Panc1 (cell line): ENCODE measurements around the gene MYBPH. TPM values are rescaled to one million over a fixed set of nuclear protein-coding genes. Genes with fewer than 3 reads are reported as not detected.

ENCODE experiments used
- ATAC-seq: fragments of 200-7000 bp; cut with Tn5 transposase; 2 replicates; pipeline ENCODE4 v1.9.1; 2020; ENCODE audit warnings: mild to moderate bottlenecking, moderate library complexity
- BruUV-seq: library from RNA; stranded (reverse); fragments of 400-500 nt; replicated peaks from 2 replicates; lab custom pipeline; 2021; lab: Mats Ljungman, UMichigan
- CTCF ChIA-PET: fragments of 300-600 bp; sonication (Branson Sonifier 250); formaldehyde crosslinking; loops from one replicate; lab custom pipeline; 2022; ENCODE audit warnings: antibody characterized with exemption; lab: Charles Lee
- POLR2A ChIA-PET: fragments of 300-600 bp; sonication (Branson Sonifier 250); formaldehyde crosslinking; loops from one replicate; lab custom pipeline; 2022; ENCODE audit warnings: antibody characterized with exemption; lab: Charles Lee
- DNase-seq: peaks from one replicate; pipeline ENCODE4 v3.0.0-alpha.2; 2010; ENCODE audit warnings: low read depth, low spot score
- H3K27ac ChIP-seq: 2 replicates; pipeline ENCODE4 v1.5.1; 2011; ENCODE audit warnings: mild to moderate bottlenecking, low read length, inconsistent platforms
- H3K27me3 ChIP-seq: fragments of 200-500 bp; sonication (Bioruptor generic); 2 replicates; pipeline ENCODE4 v1.6.0; 2014; ENCODE audit warnings: low read length, inconsistent platforms; ENCODE audit not compliant: control insufficient read depth, insufficient read depth
- H3K36me3 ChIP-seq: fragments of 200-500 bp; sonication (Bioruptor generic); 2 replicates; pipeline ENCODE4 v1.5.1; 2014; ENCODE audit warnings: inconsistent platforms, mild to moderate bottlenecking, low read length, moderate library complexity; ENCODE audit not compliant: control insufficient read depth, insufficient read depth
- H3K4me1 ChIP-seq: 2 replicates; pipeline ENCODE4 v1.5.1; 2011; ENCODE audit warnings: inconsistent platforms, mild to moderate bottlenecking, low read length, moderate library complexity; ENCODE audit not compliant: control insufficient read depth, insufficient read depth
- H3K4me3 ChIP-seq, 2 experiments: 2 replicates each; pipeline ENCODE4 v1.5.1; 2011 to 2012; ENCODE audit warnings: low read depth in 2 of 2, low read length in 2 of 2, mild to moderate bottlenecking in 2 of 2, inconsistent platforms in 1 of 2, moderate library complexity in 1 of 2
- H3K9me3 ChIP-seq: fragments of 200-500 bp; sonication (Bioruptor generic); 2 replicates; pipeline ENCODE4 v1.5.1; 2014; ENCODE audit warnings: low read depth, mild to moderate bottlenecking, inconsistent platforms, low read length, moderate library complexity; ENCODE audit not compliant: control insufficient read depth, insufficient read depth
- POLR2AphosphoS5 ChIP-seq: IDR thresholded peaks from 2 replicates; pipeline ENCODE4 v1.6.1; 2012; ENCODE audit warnings: mild to moderate bottlenecking, low read depth, low read length, moderate library complexity
- SIN3A ChIP-seq: IDR thresholded peaks from 2 replicates; pipeline ENCODE4 v1.6.1; 2012; ENCODE audit warnings: low read depth, mild to moderate bottlenecking, low read length, moderate library complexity, borderline replicate concordance; ENCODE audit not compliant: insufficient read depth
- TCF7L2 ChIP-seq: IDR thresholded peaks from 2 replicates; pipeline ENCODE4 v1.6.1; 2011; ENCODE audit warnings: mild to moderate bottlenecking, low read depth, low read length, inconsistent platforms
- in situ Hi-C: cut with HindIII; loops from 2 replicates; pipeline ENCODE4 v1.10.0; 2016; ENCODE audit warnings: low sequenced_read_pairs, low pct_unique_long_range_greater_than_20kb
- intact Hi-C: fragments of 100-400 bp; cut with micrococcal nuclease; formaldehyde crosslinking; loops from one replicate; pipeline ENCODE4 v1.10.0; 2022; ENCODE audit not compliant: unreplicated experiment
- total RNA-seq: library from RNA; stranded (reverse); gene quantifications from one replicate; pipeline ENCODE4 v1.2.1, GENCODE V29; 2021; ENCODE audit not compliant: unreplicated experiment
- TF ChIP-seq, protein P1 (sequence below), 2 experiments: IDR thresholded peaks; 2 replicates each; pipeline ENCODE4 v1.6.1; 2011 to 2012; ENCODE audit warnings: low read depth in 2 of 2, control low read depth in 1 of 2, low read length in 1 of 2, mild to moderate bottlenecking in 1 of 2, moderate library complexity in 1 of 2; ENCODE audit not compliant: insufficient read depth in 1 of 2
- TF ChIP-seq, protein P2 (sequence below): fragments of 450-650 bp; IDR thresholded peaks from 2 replicates; pipeline ENCODE4 v1.5.1; 2017; ENCODE audit warnings: mild to moderate bottlenecking

Gene MYBPH
- total RNA-seq, 1 experiment from 2014 or later, result not detected

- BruUV-seq, result no TSS peak
- no peaks in the 10 kb centered on the region for H3K9me3 ChIP-seq
- H3K27ac ChIP-seq, result no peak overlapping the region
- POLR2A ChIA-PET, result no interaction called here
- H3K36me3 ChIP-seq, result no peaks in the 10 kb centered on the region
- DNase-seq (no peak), ATAC-seq (no peak)
- no peaks in the 10 kb centered on the region for H3K4me1 ChIP-seq
- H3K27me3 ChIP-seq, result peaks cover 6% of the 10 kb centered on the region; the same call in 1 of the 2 replicates
- in situ Hi-C loops (no loop called here), intact Hi-C loops (no loop called here)
- TF ChIP-seq SIN3A (no peak), TCF7L2 (no peak), POLR2AphosphoS5 (no peak)
- TF ChIP-seq, protein P1, sequence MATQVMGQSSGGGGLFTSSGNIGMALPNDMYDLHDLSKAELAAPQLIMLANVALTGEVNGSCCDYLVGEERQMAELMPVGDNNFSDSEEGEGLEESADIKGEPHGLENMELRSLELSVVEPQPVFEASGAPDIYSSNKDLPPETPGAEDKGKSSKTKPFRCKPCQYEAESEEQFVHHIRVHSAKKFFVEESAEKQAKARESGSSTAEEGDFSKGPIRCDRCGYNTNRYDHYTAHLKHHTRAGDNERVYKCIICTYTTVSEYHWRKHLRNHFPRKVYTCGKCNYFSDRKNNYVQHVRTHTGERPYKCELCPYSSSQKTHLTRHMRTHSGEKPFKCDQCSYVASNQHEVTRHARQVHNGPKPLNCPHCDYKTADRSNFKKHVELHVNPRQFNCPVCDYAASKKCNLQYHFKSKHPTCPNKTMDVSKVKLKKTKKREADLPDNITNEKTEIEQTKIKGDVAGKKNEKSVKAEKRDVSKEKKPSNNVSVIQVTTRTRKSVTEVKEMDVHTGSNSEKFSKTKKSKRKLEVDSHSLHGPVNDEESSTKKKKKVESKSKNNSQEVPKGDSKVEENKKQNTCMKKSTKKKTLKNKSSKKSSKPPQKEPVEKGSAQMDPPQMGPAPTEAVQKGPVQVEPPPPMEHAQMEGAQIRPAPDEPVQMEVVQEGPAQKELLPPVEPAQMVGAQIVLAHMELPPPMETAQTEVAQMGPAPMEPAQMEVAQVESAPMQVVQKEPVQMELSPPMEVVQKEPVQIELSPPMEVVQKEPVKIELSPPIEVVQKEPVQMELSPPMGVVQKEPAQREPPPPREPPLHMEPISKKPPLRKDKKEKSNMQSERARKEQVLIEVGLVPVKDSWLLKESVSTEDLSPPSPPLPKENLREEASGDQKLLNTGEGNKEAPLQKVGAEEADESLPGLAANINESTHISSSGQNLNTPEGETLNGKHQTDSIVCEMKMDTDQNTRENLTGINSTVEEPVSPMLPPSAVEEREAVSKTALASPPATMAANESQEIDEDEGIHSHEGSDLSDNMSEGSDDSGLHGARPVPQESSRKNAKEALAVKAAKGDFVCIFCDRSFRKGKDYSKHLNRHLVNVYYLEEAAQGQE (IDR thresholded peaks at IDR 0.05; ENCODE audit: insufficient read depth in 1 of 2, low read depth in 2 of 2, low read length in 1 of 2), result no peak
- TF ChIP-seq, protein P2, sequence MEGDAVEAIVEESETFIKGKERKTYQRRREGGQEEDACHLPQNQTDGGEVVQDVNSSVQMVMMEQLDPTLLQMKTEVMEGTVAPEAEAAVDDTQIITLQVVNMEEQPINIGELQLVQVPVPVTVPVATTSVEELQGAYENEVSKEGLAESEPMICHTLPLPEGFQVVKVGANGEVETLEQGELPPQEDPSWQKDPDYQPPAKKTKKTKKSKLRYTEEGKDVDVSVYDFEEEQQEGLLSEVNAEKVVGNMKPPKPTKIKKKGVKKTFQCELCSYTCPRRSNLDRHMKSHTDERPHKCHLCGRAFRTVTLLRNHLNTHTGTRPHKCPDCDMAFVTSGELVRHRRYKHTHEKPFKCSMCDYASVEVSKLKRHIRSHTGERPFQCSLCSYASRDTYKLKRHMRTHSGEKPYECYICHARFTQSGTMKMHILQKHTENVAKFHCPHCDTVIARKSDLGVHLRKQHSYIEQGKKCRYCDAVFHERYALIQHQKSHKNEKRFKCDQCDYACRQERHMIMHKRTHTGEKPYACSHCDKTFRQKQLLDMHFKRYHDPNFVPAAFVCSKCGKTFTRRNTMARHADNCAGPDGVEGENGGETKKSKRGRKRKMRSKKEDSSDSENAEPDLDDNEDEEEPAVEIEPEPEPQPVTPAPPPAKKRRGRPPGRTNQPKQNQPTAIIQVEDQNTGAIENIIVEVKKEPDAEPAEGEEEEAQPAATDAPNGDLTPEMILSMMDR, result no peak
- H3K4me3 ChIP-seq, result no peak overlapping the region
- CTCF ChIA-PET, result interaction anchor here (0.8 kb wide), 1 partner anchor 15 kb away, joined by 3 read pairs; no protein-coding TSS in a partner anchor
Measured at GRCh38 chr1:203200916-203201315, 25.3 kb upstream of the MYBPH start.

DNA sequence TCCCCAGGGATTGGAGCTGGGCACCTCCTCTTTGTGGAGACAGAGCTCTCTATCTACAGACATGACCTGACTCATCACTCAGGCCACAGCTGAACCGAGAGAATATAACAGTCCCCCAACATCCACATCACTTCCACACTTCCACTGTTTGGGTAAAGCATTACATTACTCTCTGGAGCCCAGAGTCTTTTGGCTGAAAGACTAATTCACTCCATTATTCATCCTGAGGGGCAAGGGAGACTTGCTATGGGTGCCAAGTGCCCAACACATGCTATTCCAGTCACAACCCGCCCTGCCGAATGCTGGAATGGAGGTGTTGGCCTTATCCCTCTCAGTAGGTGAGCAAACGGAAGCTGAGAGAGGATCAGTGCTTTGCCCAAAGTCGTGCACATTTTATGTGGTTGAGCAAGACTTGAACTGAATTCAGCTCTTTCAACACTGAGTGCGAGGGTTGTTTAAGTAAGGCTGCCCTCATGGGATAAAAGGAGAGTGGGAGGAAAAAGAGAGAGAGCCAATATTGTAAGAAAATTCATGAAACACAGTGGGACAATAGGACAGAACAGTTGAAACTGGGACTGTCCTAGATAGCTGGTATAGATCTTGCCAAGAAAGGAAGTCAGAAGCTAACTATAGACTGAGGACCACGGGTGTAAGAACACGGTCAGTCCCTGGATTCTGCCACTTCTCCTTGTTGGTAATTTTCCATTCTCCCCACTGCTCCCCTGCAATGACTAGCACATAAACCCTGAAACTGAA is 24.4 kb upstream of the MYBPH start:
- Histone ChIP-seq H3K36me3 (no peaks in the 10 kb centered on the region), H3K27ac (no peak overlapping the region), H3K4me3 (no peak overlapping the region), H3K4me1 (no peaks in the 10 kb centered on the region), H3K9me3 (no peaks in the 10 kb centered on the region), H3K27me3 (peaks cover 6% of the 10 kb centered on the region; the same call in 1 of the 2 replicates)
- in situ Hi-C loops (no loop called here), intact Hi-C loops (no loop called here)
- ChIA-PET POLR2A (no interaction called here), CTCF (interaction anchor here (0.8 kb wide), 1 partner anchor 15 kb away, joined by 3 read pairs; no protein-coding TSS in a partner anchor)
- TF ChIP-seq SIN3A, result no peak
- DNase-seq, result no peak
- ATAC-seq, result no peak
- no TSS peak for BruUV-seq

- TF ChIP-seq SIN3A (no peak), TCF7L2 (no peak), POLR2AphosphoS5 (no peak)
- TF ChIP-seq, protein P2, result no peak
- TF ChIP-seq, protein P1 (IDR thresholded peaks at IDR 0.05; ENCODE audit: insufficient read depth in 1 of 2, low read depth in 2 of 2, low read length in 1 of 2), result no peak
- Histone ChIP-seq H3K27me3 (peaks cover 6% of the 10 kb centered on the region; the same call in 1 of the 2 replicates), H3K4me1 (no peaks in the 10 kb centered on the region), H3K27ac (no peak overlapping the region), H3K9me3 (no peaks in the 10 kb centered on the region), H3K36me3 (no peaks in the 10 kb centered on the region), H3K4me3 (no peak overlapping the region)
- BruUV-seq, result no TSS peak
- ChIA-PET POLR2A (no interaction called here), CTCF (no interaction called here)
- no peak for ATAC-seq
- intact Hi-C loops (no loop called here), in situ Hi-C loops (no loop called here)
- DNase-seq, result no peak
Measured at GRCh38 chr1:203199481-203199815, 23.8 kb upstream of the MYBPH start.
